ENCODE measurements around the gene KCNC1. TPM values are rescaled to one million over a fixed set of nuclear protein-coding genes. Genes with fewer than 3 reads are reported as not detected.

KCNC1 gene
- total RNA-seq, 1 experiment from 2014 or later: 0.04 TPM

GRCh38 chr11:17736579-17736893, 2.0 kb downstream of the KCNC1 start:
- H4K5ac ChIP-seq (ENCODE audit: insufficient read length, low read depth, low read length): no peak overlapping the region
- H3K27me3 ChIP-seq (ENCODE audit: insufficient read depth, low read length): peaks cover 31% of the 10 kb centered on the region
- no peak overlapping the region for H2BK120ac ChIP-seq (ENCODE audit: low read depth, low read length, poor library complexity, severe bottlenecking)
- H4K20me1 ChIP-seq (ENCODE audit: control insufficient read depth, insufficient read depth, insufficient read length): no peaks in the 10 kb centered on the region
- no peak overlapping the region for H3K56ac ChIP-seq (ENCODE audit: insufficient read length, low read depth, low read length)
- H3K9me3 Mint-ChIP-seq: peaks cover 2 to 7% of the 10 kb centered on the region in 2 experiments; a peak in 4 of 5 replicates
- no peak overlapping the region for H3K14ac ChIP-seq (ENCODE audit: insufficient read depth, low read length)
- H3K27me3 Mint-ChIP-seq (ENCODE audit: low read depth): peaks cover 39% of the 10 kb centered on the region
- H3K4me2 ChIP-seq (ENCODE audit: insufficient read depth, insufficient read length, low read length): no peak overlapping the region
- H3K4me1 Mint-ChIP-seq: peaks cover 2 to 20% of the 10 kb centered on the region in 2 experiments; a peak in 3 of 4 replicates
- H3K4ac ChIP-seq (ENCODE audit: low read depth, low read length): no peak overlapping the region
- H3K9me3 ChIP-seq (ENCODE audit: control insufficient read depth, low read depth, low read length): no peaks in the 10 kb centered on the region
- no peak for TF ChIP-seq CTCF (conservative IDR thresholded peaks at IDR 0.05)
- no peak overlapping the region for H4K8ac ChIP-seq (replicated peaks; ENCODE audit: insufficient read length, low read depth, low read length)
- no peak overlapping the region for H3K18ac ChIP-seq (ENCODE audit: insufficient read length, low read depth, low read length)
- no peak overlapping the region for H2BK15ac ChIP-seq (ENCODE audit: low read depth, low read length)
- no peak for DNase-seq
- no peak overlapping the region for H2BK5ac ChIP-seq (ENCODE audit: insufficient read length, low read length)
- WGBS (ENCODE audit: extremely low coverage, insufficient read length, low lambda C conversion rate): no CpG with 5 or more reads among the region's 12 CpGs
- H3K23ac ChIP-seq (ENCODE audit: insufficient read length, low read depth, low read length): no peak overlapping the region
- H3K36me3 Mint-ChIP-seq (ENCODE audit: insufficient read depth in 1 of 3, low read depth in 3 of 3): peaks cover 0 to 2% (median 0%) of the 10 kb centered on the region in 3 experiments; a peak in 1 of 7 replicates
- H3K4me3 Mint-ChIP-seq: peak overlapping the region in 1 of 2 experiments; percentile 57; a peak in 3 of 5 replicates
- H3K27ac Mint-ChIP-seq: no peak overlapping the region
- H2BK12ac ChIP-seq (ENCODE audit: insufficient read length, low read depth, low read length): no peak overlapping the region
- H2BK20ac ChIP-seq (ENCODE audit: low read depth, low read length, poor library complexity, severe bottlenecking): no peak overlapping the region
- H3K4me1 ChIP-seq (ENCODE audit: insufficient read depth, low read length): no peaks in the 10 kb centered on the region
- peaks cover 5% of the 10 kb centered on the region for H3K23me2 ChIP-seq (ENCODE audit: insufficient read length, low read depth, low read length, poor library complexity, severe bottlenecking)
- no peak overlapping the region for H3K27ac ChIP-seq (ENCODE audit: insufficient read length, low read depth, low read length)
- H3T11ph ChIP-seq (ENCODE audit: low read length): no peak overlapping the region
- no peak overlapping the region for H2AK5ac ChIP-seq (ENCODE audit: insufficient read length, low read length)
- H3K79me1 ChIP-seq (ENCODE audit: insufficient read depth, low read depth, low read length, poor library complexity, severe bottlenecking): no peaks in the 10 kb centered on the region
- no peak overlapping the region for H2AFZ ChIP-seq (ENCODE audit: low read length)
- no peak overlapping the region for H3K9ac ChIP-seq (ENCODE audit: extremely low read depth, insufficient read length, low read length)
- no peak overlapping the region for H4K91ac ChIP-seq (ENCODE audit: insufficient read length, low read depth, low read length)
- H3K79me2 ChIP-seq (ENCODE audit: insufficient read depth, low read length): no peaks in the 10 kb centered on the region
